ENCODE results near the gene NKIRAS1.
"Not testable (repeated sequence)": the region's sequence is repeated elsewhere in the genome, so short reads cannot be mapped to it uniquely, and the experiment has no call there.

Gene NKIRAS1

DNA sequence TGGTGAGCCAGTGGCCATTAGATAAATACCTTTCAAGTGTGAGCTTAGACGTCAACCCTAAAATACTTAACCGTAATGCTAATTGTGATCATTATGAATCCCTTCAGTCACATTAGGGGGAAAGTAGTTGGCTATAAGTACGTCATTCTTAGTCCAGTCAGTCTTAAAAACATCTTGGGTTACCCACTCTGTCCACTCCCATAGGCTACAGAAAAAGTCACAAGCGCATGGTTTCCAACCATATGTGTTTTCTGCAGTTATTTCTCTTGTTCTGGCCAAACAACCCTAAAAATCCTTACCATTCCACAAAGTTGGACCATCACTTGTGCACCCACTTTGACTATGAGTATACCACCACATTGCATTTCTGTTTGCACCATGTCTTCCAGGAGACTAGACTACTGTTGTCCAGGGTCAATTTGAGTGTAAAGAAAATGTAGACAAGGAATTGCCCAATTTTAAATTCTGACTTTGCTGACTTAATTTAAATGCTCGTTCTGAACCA is 3.4 kb upstream of the NKIRAS1 start:
- in situ Hi-C loops (cut with MboI; ENCODE audit: low sequenced_read_pairs, unreplicated experiment), result no loop called here
- DNase-seq (ENCODE audit: low spot score), result no peak
- TF ChIP-seq, protein P1, sequence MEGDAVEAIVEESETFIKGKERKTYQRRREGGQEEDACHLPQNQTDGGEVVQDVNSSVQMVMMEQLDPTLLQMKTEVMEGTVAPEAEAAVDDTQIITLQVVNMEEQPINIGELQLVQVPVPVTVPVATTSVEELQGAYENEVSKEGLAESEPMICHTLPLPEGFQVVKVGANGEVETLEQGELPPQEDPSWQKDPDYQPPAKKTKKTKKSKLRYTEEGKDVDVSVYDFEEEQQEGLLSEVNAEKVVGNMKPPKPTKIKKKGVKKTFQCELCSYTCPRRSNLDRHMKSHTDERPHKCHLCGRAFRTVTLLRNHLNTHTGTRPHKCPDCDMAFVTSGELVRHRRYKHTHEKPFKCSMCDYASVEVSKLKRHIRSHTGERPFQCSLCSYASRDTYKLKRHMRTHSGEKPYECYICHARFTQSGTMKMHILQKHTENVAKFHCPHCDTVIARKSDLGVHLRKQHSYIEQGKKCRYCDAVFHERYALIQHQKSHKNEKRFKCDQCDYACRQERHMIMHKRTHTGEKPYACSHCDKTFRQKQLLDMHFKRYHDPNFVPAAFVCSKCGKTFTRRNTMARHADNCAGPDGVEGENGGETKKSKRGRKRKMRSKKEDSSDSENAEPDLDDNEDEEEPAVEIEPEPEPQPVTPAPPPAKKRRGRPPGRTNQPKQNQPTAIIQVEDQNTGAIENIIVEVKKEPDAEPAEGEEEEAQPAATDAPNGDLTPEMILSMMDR (IDR thresholded peaks at IDR 0.05; ENCODE audit: borderline replicate concordance, control extremely low read depth, extremely low read depth, insufficient read depth, missing control alignments), result no peak

DNA sequence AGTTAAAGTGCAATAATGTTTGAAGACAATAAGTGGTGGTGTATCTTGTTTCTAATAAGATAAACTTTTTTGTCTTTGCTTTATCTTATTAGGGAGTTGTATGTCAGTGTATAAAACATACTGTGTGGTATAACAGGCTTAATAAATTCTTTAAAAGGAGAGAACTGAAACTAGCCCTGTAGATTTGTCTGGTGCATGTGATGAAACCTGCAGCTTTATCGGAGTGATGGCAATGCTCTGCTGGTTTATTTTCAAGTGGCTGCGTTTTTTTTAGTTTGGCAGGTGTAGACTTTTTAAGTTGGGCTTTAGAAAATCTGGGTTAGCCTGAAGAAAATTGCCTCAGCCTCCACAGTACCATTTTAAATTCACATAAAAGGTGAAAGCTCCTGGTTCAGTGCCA is 2.8 kb upstream of the NKIRAS1 start:
- in situ Hi-C loops (cut with MboI; ENCODE audit: low sequenced_read_pairs, unreplicated experiment), result no loop called here
- TF ChIP-seq, protein P1 (IDR thresholded peaks at IDR 0.05; ENCODE audit: borderline replicate concordance, control extremely low read depth, extremely low read depth, insufficient read depth, missing control alignments), result no peak
- no peak for DNase-seq (ENCODE audit: low spot score)

- DNase-seq (ENCODE audit: low spot score); in situ Hi-C loops (cut with MboI; ENCODE audit: low sequenced_read_pairs, unreplicated experiment): not testable (repeated sequence)
Measured at GRCh38 chr3:23918331-23918730, 1.5 kb upstream of the NKIRAS1 start.

DNA sequence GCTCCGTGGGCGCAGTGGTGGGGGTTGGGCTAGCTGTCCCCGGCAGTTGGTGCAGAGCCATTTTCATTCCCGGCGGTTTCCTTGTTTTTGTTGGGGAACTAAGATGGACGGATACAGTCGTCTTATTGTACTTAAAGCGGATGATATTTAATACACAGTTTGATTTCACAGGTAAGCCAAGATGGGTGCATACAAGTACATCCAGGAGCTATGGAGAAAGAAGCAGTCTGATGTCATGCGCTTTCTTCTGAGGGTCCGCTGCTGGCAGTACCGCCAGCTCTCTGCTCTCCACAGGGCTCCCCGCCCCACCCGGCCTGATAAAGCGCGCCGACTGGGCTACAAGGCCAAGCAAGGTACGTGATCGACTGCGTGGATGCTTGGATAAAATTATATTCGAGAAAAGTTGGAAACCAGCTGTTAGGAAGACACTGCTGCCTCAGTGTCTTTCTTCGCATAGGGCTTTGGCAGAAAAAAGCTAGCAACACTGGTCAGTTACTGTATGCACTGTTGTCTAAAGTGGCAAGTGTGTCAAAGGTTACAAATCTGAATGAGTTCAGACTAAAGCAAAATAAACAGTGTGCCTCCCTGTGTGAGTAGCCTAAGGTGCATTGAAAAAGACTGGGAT is 1.0 kb upstream of the NKIRAS1 start:
- in situ Hi-C loops (cut with MboI; ENCODE audit: low sequenced_read_pairs, unreplicated experiment); DNase-seq (ENCODE audit: low spot score): not testable (repeated sequence)

DNA sequence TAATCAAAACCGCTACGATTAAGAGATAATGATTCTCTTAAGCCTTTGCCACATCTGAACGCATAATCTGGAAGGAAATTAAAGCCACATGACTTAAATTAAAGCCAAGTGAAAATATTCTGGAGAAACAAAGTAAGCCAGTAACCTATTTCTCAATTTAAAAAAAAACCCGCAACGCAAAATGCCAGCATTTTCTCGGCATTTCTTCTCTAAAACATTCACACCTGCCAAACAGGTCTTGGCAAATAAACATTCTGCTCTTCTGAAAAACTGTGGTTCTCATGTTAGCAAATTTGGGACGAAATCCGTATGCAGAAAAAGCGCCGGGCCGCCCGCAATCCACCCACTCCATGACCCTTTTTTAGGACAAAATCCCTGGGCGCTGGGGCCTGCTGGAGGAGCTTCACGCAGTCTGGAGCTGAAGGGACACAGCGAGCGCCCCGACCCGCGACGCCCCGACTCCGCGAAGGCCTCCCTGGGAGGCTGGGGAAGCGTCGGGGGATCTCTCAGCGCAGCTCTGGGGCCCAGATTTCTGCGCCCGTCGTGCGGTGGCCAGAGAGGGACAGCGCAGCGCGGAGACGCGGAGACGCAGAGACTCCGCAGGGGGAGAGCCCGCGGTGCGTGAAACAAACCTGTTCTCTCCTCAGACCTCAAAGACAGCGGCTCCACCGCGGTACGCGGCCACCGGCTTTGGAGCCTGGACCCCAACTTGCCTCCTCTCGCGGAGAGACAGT is 471 bp downstream of the NKIRAS1 start:
- in situ Hi-C loops (cut with MboI; ENCODE audit: low sequenced_read_pairs, unreplicated experiment), result no loop called here
- DNase-seq (ENCODE audit: low spot score), result no peak
- TF ChIP-seq, protein P1 (IDR thresholded peaks at IDR 0.05; ENCODE audit: borderline replicate concordance, control extremely low read depth, extremely low read depth, insufficient read depth, missing control alignments), result no peak

GRCh38 chr3:23915537-23916108 is 1.2 kb downstream of the NKIRAS1 start:
- no peak for DNase-seq (ENCODE audit: low spot score)
- in situ Hi-C loops (cut with MboI; ENCODE audit: low sequenced_read_pairs, unreplicated experiment), result no loop called here
- TF ChIP-seq, protein P1 (IDR thresholded peaks at IDR 0.05; ENCODE audit: borderline replicate concordance, control extremely low read depth, extremely low read depth, insufficient read depth, missing control alignments), result no peak

DNA sequence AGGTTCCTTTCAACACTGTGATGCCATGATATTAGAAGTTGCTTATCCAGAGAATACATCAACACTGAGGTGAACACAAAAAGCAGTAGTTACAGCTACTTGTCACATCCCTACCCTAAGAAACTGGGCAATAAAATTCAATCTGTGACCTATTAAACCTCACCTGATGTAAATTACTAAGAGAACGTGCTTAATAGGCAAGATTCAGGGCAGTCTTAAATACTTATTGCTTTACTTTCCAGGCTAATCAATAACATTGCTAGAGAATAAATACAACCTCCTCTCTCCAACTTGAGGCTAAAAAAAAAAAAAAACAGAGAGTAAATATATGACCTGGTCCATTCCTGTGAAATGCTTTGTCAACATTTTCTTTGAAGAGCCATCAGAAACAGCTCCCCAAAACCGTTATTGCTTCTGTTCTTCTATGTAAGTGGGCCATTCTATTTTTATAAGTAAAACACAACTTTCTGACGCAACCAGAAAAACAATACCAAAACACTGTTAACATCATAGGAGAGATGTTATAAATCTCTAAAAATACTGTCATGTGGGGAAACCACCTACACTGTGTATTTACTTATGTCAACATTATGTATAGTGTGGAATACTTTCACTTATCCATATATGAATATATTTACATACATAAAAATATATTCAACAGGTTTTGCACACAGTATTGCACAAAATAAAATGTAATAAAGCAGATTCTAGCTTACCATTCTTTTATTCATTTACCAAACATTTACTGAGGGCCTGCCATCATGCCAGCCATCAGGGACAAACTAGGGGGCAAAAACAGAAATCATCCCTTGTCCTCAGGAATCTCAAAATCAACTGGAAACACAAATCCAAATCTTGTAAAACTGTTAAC is 2.7 kb downstream of the NKIRAS1 start:
- DNase-seq (ENCODE audit: low spot score), result peak; percentile 41
- in situ Hi-C loops (cut with MboI; ENCODE audit: low sequenced_read_pairs, unreplicated experiment), result no loop called here
- TF ChIP-seq, protein P1 (IDR thresholded peaks at IDR 0.05; ENCODE audit: borderline replicate concordance, control extremely low read depth, extremely low read depth, insufficient read depth, missing control alignments), result no peak
